GM20431 (cell line): ENCODE measurements around the gene ZC3H12D.
"Not testable (repeated sequence)": the region's sequence is repeated elsewhere in the genome, so short reads cannot be mapped to it uniquely, and the experiment has no call there.

Experiments
- in situ Hi-C: fragments of 300-500 bp; cut with MseI, MboI; formaldehyde crosslinking; loops from one replicate; pipeline ENCODE4 v1.15.0; 2020; ENCODE audit warnings: low sequenced_read_pairs; ENCODE audit not compliant: unreplicated experiment

ZC3H12D gene

DNA sequence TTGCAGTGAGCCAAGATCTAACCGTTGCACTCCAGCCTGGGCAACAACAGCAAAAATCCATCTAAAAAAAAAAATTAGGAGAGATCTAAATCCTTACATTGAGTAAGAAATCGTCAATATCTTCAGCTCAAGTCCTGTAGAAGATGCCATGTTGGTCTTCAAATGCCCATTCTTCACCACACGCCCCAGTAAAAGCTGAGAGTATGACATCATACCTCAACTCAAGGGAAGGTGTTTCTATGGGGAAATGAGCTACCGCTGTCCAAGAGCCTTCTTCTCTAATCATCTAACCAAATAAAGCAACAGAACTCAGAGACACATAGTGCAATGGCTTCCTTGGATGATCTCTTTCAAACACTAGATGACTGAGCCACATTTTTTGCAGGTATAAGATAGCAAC, 2.5 kb upstream of the ZC3H12D start:
- in situ Hi-C loops = no loop called here

DNA sequence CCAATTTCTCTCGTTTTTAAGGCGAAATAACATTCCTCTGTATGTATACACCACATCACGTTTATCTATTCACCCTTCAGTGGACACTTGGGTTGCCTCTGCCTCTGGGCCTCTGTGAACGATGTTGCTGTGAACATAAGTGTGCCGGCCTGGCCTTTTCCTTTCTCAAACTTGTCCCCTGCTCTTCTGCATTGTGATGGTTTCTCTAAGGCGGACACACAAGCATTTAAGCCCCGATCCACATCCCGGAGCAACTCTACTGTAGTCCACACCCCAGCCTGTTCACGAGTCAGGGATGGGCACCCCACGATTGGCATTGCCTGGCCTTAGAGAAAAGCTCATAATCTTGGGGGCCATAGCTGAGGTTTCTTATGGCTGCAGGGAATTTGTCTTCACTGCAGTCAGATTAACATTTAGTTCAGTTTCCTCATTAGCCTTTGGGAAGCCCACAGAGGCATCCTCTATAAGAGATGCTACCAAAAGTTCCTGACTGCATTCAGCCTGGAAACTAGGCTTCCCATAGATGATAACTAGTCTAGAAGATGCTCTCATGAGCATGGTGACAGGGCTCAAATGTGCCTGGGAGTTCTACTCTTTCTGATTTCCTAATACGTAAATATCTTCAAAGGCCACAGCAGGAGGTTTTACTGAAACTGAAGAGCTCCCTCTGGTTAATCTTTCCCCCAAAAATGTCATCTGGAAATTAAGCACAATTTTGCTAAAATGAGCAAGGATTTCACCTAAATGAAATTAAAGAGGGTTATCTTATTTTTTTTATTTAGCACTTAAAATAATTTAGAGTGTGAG, 762 bp downstream of the ZC3H12D start:
- in situ Hi-C loops = no loop called here

DNA sequence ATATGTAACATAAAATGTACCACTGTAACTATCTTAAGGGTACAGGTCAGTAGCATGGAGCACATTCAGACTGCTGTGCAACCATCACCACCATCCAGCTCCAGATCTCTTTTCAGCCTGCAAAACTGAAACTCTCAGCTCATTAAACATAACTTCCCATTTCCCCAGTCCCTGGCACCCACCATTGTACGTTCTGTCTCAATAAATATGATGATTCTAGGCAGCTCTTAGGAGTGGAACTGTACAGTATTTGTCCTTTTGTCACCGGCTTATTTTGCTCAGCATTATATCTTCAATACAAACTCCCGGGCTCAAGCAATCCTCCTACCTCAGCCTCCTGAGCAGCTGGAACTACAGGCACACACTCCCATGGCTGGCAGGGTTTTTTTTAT, 1.5 kb downstream of the ZC3H12D start:
- in situ Hi-C loops = no loop called here

GRCh38 chr6:149482545-149483333, 2.1 kb downstream of the ZC3H12D start:
- in situ Hi-C loops = no loop called here

DNA sequence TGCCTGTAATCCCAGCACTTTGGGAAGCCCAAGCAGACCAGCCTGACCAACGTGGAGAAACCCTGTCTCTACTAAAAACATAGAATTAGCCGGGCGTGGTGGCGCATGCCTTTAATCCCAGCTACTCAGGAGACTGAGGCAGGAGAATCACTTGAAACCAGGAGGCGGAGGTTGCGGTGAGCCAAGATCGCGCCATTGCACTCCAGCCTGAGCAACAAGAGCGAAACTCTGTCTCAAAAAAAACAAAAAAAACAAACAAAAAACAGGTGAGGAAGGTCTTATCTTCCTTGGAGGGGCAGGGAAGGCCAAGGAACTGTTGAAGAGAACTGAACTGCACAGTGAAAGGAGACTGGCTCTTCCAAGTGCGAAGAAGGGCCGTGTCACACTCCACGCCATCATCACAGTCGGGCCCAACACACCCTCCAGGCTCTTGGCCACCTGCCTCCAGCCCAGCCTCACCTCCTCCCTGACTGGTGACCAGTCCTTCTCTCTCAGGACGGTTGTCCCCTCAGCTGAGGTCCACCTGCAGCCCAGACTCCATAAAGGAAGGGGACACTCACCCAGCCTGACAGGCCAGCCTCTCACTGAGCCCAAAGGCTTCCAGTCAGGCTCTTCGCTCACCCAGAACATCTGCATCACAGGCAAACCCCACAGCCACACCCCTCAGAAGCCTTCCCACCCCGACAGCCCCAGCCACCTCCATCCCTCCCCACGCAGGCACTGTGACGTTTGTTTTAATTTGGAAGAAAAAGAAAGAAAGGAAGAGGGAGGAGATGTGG, 4.1 kb downstream of the ZC3H12D start:
- in situ Hi-C loops = no loop called here

GRCh38 chr6:149478631-149479314, 6.0 kb downstream of the ZC3H12D start:
- in situ Hi-C loops = no loop called here

DNA sequence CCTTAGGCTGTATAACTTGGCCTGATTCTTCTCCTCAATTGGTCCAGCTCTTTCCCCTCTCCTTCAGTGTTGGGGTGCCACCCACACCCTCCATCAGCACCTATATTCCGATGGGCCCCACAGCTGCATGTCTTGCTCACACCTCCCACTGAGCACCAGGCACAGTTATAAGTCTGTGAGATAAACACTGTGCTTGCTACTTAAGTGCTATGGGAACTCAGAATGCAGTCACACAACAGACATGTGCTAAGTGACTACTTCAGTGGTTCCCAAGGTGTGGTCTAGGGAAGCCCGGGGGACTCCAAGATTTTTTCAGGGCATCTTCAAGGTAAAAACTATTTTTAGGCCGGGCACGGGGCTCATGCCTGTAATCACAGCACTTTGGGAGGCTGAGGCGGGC, 7.3 kb downstream of the ZC3H12D start:
- in situ Hi-C loops = no loop called here

DNA sequence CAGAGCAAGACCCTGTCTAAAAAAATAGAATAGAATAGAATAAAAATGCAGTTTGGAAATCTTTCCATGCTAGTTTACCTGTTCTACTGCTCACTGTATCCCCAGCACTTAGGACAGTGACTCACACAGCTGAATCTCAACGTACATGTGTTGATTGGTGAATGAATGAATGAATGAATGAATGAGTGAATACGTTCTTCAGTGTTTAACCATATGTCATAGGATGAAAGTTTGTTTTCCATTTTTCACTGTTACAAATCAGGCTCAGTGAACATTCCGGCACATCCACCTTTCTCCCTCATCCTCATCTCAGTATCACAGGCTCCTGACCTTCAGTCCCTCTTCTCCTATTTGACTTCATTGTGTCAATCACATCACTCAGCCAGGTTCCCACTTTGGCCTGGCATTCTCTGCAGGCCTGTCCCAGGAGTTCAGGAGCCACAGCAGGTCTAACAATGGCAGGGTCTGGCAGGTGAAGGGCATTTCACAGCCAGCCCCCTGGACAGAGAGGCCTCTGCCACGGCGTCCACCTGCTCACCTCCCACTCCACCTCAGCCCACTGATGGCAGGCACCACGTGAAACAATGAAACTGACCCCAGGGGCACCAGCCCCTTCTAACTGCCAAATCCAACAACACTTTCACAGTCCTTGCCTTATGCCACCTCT, 7.9 kb downstream of the ZC3H12D start:
- in situ Hi-C loops = no loop called here

- in situ Hi-C loops = no loop called here
These were observed 10.5 kb downstream of the ZC3H12D start for GRCh38 chr6:149474108-149474935.

DNA sequence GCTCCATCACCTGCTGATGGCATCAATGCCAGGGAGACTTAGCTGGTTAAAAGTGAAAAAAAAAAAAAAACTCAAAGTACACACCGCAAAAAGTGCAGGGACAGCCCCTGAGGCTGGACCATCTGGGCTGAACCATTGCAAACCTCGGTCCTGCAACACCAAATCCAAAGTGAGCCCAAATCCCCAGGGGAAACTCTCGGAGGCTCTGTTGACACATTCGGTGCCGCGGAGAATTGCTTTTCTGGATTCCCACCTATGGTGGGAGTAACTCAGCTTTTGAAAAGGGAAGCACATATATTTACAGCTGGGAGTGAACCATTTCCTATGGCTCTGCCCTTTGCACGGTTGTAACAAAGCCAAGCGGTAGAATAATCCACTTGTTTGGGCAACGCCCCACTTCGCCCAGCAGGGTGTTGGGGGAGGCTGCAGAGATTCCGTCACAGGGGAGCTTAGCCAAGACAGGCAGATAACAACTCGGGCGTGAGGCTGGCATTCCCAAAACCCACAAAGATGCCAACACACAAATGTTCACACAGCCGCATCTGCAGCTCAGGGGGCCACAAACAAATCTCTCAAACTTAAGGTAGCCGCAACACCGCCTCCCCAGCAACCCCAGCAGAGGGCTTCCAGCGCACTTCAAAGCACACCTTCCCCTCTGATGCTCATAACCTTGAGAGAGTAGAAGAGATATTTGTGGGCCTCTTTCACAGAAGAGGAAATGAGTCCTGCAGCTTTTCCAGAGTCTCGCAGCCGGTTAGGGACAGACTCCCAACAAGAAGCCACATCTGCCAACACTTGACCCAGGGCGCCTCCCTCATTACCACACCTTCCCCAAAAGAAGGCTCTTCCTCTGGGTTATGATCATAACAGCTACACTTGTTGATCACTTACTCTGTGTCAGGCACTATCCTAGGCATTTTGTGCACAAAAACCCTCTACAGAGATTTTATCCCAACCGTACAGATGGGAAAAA, 11.4 kb downstream of the ZC3H12D start:
- in situ Hi-C loops = no loop called here

- in situ Hi-C loops = no loop called here
These were observed 12.6 kb downstream of the ZC3H12D start for GRCh38 chr6:149472241-149472640.

DNA sequence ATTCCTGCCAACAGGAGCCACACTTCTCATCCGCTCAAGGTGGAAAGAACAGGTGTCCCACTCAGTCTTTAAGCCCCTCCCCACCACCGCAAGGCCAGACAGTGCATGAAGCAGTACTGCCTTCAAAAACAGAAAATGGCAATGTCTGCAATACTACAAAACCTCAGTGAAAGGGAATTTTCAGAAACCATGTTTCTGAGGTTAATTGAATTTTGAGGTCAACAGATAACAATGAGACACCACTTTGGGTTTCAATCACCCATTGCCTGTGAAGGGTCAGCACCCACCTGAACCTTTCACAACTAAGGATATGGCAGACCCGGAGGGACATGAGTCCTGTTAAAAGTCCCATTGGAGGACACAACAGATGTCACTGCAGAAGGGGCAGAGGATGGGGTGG, 13.0 kb downstream of the ZC3H12D start:
- in situ Hi-C loops = no loop called here

- in situ Hi-C loops = no loop called here
These were observed 13.9 kb downstream of the ZC3H12D start for GRCh38 chr6:149470948-149471347.

DNA sequence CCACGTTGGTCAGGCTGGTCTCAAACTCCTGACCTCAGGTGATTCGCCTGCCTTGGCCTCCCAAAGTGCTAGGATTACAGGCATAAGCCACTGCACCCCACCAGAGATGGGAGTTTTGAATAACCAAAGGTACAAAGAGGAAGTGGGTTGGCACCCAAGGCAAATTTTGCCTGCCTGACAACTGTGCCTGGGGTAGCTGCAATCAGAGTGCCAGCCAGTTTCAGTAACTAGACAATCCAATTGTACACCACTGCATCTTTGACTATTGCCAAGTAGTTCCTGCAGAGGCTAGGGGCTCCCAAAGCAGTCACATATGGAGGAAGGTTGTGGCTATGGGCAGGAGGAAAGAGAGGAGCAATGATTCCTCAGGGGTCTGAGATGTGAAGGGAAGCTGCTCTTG, 16.6 kb downstream of the ZC3H12D start:
- in situ Hi-C loops = no loop called here

GRCh38 chr6:149467265-149467664, 17.5 kb downstream of the ZC3H12D start:
- in situ Hi-C loops = no loop called here

GRCh38 chr6:149464411-149464810, 20.4 kb downstream of the ZC3H12D start:
- in situ Hi-C loops = no loop called here

- in situ Hi-C loops = no loop called here
These were observed 21.0 kb downstream of the ZC3H12D start for GRCh38 chr6:149463781-149464180.

DNA sequence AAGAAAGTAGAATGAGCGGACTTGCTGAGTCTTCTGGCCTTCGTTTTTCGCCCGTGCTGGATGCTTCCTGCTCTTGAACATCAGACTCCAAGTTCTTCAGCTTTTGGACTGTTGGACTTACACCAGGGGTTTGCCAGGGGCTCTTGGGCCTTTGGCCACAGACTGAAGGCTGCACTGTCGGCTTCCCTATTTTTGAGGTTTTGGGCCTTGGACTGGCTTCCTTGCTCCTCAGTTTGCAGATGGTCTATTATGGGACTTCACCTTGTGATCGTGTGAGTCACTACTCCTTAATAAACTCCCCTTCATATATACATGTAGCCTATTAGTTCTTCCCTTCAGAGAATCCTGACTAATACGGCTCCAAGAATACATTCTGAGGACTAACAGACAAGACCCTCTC, 22.1 kb downstream of the ZC3H12D start:
- in situ Hi-C loops = not testable (repeated sequence)
